K562 (cell line): Measurements from ENCODE around the gene SMG6. TPM values are rescaled to one million over a fixed set of nuclear protein-coding genes. Genes with fewer than 3 reads are reported as not detected.

ENCODE experiments used
- KLF16 ChIP-seq: IDR thresholded peaks from 2 replicates; pipeline ENCODE4 v1.6.1; 2016; ENCODE audit warnings: antibody characterized with exemption
- MAFG ChIP-seq: fragments of 450-650 bp; conservative IDR thresholded peaks from 2 replicates; pipeline ENCODE4 v1.6.1; 2016; ENCODE audit warnings: missing genetic modification characterization, missing compliant biosample characterization
- MECOM ChIP-seq: fragments of 250-450 bp; sonication (Bioruptor Pico); IDR thresholded peaks from 2 replicates; pipeline ENCODE4 v1.8.0; 2022; ENCODE audit warnings: inconsistent platforms
- XRCC4 ChIP-seq: IDR thresholded peaks from one replicate; pipeline ENCODE4 v1.6.1; 2011; ENCODE audit not compliant: insufficient read depth, insufficient read length; ENCODE audit errors: extremely low read depth
- ZFX ChIP-seq: sonication (generic); formaldehyde crosslinking; IDR thresholded peaks from 2 replicates; pipeline ENCODE4 v1.8.0; 2022; ENCODE audit warnings: mild to moderate bottlenecking, missing genetic modification reagents, moderate library complexity
- ZNF407 ChIP-seq: fragments of 450-650 bp; IDR thresholded peaks from 2 replicates; pipeline ENCODE4 v1.6.1; 2016; ENCODE audit warnings: low read depth
- polyA plus RNA-seq, 8 experiments: library from polyadenylated mRNA; depleted of rRNA in 4 of 8; stranded (reverse) in 5 of 8; unstranded in 3 of 8; fragments of >200 nt; fragmentation: Nextera tagmentation in 2 of 8; fragmentation: Illumina TruSeq in 1 of 8; extraction: Ambion mirVana in 2 of 8; extraction: Trizol in 1 of 8; gene quantifications; 2 replicates each; pipeline versions ENCODE4 v1.2.1 to v1.2.3, GENCODE V29; 2011 to 2014; ENCODE audit warnings: inconsistent platforms in 1 of 8, missing spikeins in 1 of 8
- total RNA-seq, 7 experiments: library from RNA; depleted of rRNA in 6 of 7; stranded (reverse); fragments of >200 nt in 6 of 7; fragmentation: Illumina TruSeq in 2 of 7; extraction: Trizol in 2 of 7; gene quantifications; 2 replicates each; pipeline versions ENCODE4 v1.2.1 to v1.2.3, GENCODE V29; 2011 to 2021; ENCODE audit warnings: low replicate concordance in 1 of 7
- TF ChIP-seq, protein P1 (sequence below): sonication (generic); formaldehyde crosslinking; IDR thresholded peaks from 2 replicates; pipeline ENCODE4 v1.8.0; 2022; ENCODE audit warnings: mild to moderate bottlenecking, missing genetic modification reagents, borderline replicate concordance

The SMG6 gene
- total and polyA plus RNA-seq, 9 of the 15 experiments (the other 6 are each of a cell fraction or from before 2014, with no cell fraction given) = 0.44 to 13.9 (median 6.0) TPM

DNA sequence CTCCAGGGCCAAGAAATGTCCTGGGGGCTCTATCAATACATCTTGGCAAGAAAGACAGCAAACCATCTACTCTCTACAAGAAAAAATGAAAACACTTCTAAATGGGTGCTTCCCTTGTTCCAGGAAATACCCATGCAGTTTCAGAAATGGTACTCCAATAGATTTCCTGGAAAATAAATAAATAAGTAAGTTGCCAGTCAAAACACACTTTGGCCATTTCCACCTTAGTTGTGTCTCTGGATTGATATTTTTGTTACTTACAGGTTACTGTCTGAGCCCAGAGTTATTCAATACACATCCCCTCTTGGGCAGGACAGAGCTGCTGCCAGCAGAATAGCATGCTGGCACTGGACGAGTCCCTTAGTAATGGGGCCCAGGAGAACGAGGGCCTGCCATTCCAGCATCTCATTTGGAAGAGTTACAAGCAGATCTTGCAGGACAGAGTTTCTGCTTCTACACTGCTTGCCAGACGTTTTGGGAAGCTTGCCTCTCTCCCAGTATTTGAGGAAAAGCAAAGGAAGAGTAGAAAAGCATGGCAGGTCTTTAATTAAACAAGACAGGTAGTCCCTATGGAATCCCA, 100.5 kb downstream of the SMG6 start (continued):
- TF ChIP-seq ZNF407 (no peak), ZFX (CRISPR knock-in tag) (no peak), KLF16 (no peak), XRCC4 (no peak), MECOM (CRISPR knock-in tag) (no peak), MAFG (tag) (no peak)
- TF ChIP-seq, protein P1, sequence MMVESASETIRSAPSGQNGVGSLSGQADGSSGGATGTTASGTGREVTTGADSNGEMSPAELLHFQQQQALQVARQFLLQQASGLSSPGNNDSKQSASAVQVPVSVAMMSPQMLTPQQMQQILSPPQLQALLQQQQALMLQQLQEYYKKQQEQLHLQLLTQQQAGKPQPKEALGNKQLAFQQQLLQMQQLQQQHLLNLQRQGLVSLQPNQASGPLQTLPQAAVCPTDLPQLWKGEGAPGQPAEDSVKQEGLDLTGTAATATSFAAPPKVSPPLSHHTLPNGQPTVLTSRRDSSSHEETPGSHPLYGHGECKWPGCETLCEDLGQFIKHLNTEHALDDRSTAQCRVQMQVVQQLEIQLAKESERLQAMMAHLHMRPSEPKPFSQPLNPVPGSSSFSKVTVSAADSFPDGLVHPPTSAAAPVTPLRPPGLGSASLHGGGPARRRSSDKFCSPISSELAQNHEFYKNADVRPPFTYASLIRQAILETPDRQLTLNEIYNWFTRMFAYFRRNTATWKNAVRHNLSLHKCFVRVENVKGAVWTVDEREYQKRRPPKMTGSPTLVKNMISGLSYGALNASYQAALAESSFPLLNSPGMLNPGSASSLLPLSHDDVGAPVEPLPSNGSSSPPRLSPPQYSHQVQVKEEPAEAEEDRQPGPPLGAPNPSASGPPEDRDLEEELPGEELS (CRISPR knock-in tag) = no peak
